Smooth muscle cell (in vitro differentiated cells): Measurements from ENCODE around the gene RASSF4. TPM values are rescaled to one million over a fixed set of nuclear protein-coding genes. Genes with fewer than 3 reads are reported as not detected.

Experiments used
- DNase-seq: peaks from one replicate; lab custom pipeline; 2025; ENCODE audit not compliant: unreplicated experiment; lab: John Stamatoyannopoulos, UW
- H2AFZ ChIP-seq: fragments of 200-600 bp; sonication (generic); 2 replicates; pipeline ENCODE4 v1.6.0; 2016; ENCODE audit warnings: antibody characterized with exemption, low read depth, mild to moderate bottlenecking
- H3F3A ChIP-seq: fragments of 200-600 bp; sonication (generic); 2 replicates; pipeline ENCODE4 v1.6.0; 2017; ENCODE audit warnings: antibody characterized with exemption, low read depth
- H3K27ac ChIP-seq: fragments of 200-600 bp; sonication (generic); 2 replicates; pipeline ENCODE4 v1.5.1; 2016; ENCODE audit warnings: low read depth, mild to moderate bottlenecking
- H3K27me3 ChIP-seq: fragments of 200-600 bp; sonication (generic); 2 replicates; pipeline ENCODE4 v1.6.1; 2016; ENCODE audit warnings: low read depth, mild to moderate bottlenecking
- H3K36me3 ChIP-seq: fragments of 200-600 bp; sonication (generic); 2 replicates; pipeline ENCODE4 v1.5.1; 2016; ENCODE audit warnings: low read depth
- H3K4me1 ChIP-seq: fragments of 200-600 bp; sonication (generic); 2 replicates; pipeline ENCODE4 v1.5.1; 2016; ENCODE audit warnings: low read depth
- H3K4me2 ChIP-seq: fragments of 200-600 bp; sonication (generic); 2 replicates; pipeline ENCODE4 v1.6.0; 2016; ENCODE audit warnings: mild to moderate bottlenecking
- H3K4me3 ChIP-seq: fragments of 200-600 bp; sonication (generic); 2 replicates; pipeline ENCODE4 v1.5.1; 2016; ENCODE audit warnings: mild to moderate bottlenecking
- H3K79me2 ChIP-seq: fragments of 200-600 bp; sonication (generic); 2 replicates; pipeline ENCODE4 v1.6.0; 2016; ENCODE audit warnings: low read depth, mild to moderate bottlenecking
- H3K9ac ChIP-seq: fragments of 200-600 bp; sonication (generic); 2 replicates; pipeline ENCODE4 v1.6.0; 2016; ENCODE audit warnings: low read depth
- H3K9me3 ChIP-seq: fragments of 200-600 bp; sonication (generic); replicated peaks from 2 replicates; pipeline ENCODE4 v1.5.1; 2016; ENCODE audit warnings: low read depth
- H4K20me1 ChIP-seq: fragments of 200-600 bp; sonication (generic); 2 replicates; pipeline ENCODE4 v1.6.0; 2016; ENCODE audit warnings: low read depth
- WGBS: methylation state at CpG from one replicate; pipeline ENCODE4 v1.1.7; 2016; ENCODE audit warnings: low lambda C conversion rate; 5-methylcytosine and 5-hydroxymethylcytosine counted together
- polyA plus RNA-seq: library from polyadenylated mRNA; unstranded; fragments of >200 nt; fragmentation: Nextera tagmentation; extraction: Ambion mirVana; gene quantifications from 2 replicates; pipeline ENCODE4 v1.2.1, GENCODE V29; 2016
- total RNA-seq: library from RNA; depleted of rRNA; stranded (reverse); fragments of >200 nt; gene quantifications from 2 replicates; pipeline ENCODE4 v1.2.3, GENCODE V29; 2014
- TF ChIP-seq, protein P1 (sequence below): fragments of 200-600 bp; sonication (generic); IDR thresholded peaks from 2 replicates; pipeline ENCODE4 v1.5.1; 2017; ENCODE audit warnings: borderline replicate concordance, mild to moderate bottlenecking, antibody characterized with exemption; ENCODE audit not compliant: insufficient read depth, poor library complexity, severe bottlenecking

Gene RASSF4
- total and polyA plus RNA-seq, 2 experiments from 2014 or later: 8.3 to 14.8 TPM

DNA sequence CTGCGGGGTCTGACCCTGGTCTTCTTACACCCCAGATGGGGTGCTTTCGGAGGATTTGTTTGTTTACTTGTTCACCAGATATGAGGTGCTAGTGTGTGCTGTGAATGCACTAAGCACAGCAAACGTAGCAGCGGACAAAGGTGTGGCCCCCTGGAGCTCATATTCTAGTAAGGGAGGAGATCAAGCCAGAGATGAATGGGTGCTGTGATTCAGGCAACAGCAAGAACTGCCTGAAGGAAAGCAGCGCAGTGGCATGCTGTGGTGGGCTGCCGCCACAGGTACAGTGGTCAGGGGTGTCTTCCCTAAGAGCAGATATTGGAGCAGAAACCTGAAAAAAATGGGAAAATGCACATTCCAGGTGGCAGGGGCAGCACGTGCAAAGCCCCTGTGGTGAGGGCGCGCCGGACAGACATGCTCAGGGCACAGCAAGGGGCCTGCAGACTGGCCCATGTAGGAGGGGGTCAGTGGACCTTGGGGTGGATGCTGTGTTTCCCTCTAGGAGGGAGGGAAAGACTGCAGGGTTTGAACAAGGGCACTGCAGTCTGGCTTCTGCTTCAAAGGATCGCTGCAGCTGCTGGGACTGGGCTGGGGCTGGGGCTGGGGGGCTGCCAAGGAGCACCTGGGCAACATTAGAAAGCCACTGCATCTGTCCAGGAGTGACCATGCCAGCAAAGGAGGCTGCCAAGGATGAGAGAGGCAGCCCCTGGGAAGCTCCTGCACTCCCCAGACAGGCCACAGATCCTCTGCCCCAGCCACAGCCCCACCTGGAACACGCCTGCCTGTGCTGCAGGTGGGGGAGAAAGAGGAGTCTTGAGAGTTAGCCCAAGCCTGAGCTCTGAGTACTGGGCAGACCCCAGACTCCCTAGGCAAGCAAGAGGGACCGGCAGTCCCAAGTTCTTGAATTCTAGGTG is 19.9 kb downstream of the RASSF4 start:
- H3K27ac ChIP-seq: peak overlapping the region; percentile 83
- H3K4me1 ChIP-seq: peaks cover 39% of the 10 kb centered on the region
- no peaks in the 10 kb centered on the region for H3K36me3 ChIP-seq
- no peaks in the 10 kb centered on the region for H3K9me3 ChIP-seq
- no peak for DNase-seq
- no peak overlapping the region for H3K4me3 ChIP-seq
- peaks cover 6% of the 10 kb centered on the region for H3F3A ChIP-seq
- peak overlapping the region; percentile 32 for H3K9ac ChIP-seq
- H3K27me3 ChIP-seq: no peaks in the 10 kb centered on the region
- WGBS: 87% methylated on average over 13 of the region's 13 CpGs
- H2AFZ ChIP-seq: peak overlapping the region; percentile 26
- peak overlapping the region; percentile 83 for H3K4me2 ChIP-seq
- no peaks in the 10 kb centered on the region for H3K79me2 ChIP-seq
- H4K20me1 ChIP-seq: no peaks in the 10 kb centered on the region
- TF ChIP-seq, protein P1, sequence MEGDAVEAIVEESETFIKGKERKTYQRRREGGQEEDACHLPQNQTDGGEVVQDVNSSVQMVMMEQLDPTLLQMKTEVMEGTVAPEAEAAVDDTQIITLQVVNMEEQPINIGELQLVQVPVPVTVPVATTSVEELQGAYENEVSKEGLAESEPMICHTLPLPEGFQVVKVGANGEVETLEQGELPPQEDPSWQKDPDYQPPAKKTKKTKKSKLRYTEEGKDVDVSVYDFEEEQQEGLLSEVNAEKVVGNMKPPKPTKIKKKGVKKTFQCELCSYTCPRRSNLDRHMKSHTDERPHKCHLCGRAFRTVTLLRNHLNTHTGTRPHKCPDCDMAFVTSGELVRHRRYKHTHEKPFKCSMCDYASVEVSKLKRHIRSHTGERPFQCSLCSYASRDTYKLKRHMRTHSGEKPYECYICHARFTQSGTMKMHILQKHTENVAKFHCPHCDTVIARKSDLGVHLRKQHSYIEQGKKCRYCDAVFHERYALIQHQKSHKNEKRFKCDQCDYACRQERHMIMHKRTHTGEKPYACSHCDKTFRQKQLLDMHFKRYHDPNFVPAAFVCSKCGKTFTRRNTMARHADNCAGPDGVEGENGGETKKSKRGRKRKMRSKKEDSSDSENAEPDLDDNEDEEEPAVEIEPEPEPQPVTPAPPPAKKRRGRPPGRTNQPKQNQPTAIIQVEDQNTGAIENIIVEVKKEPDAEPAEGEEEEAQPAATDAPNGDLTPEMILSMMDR: no peak

DNA sequence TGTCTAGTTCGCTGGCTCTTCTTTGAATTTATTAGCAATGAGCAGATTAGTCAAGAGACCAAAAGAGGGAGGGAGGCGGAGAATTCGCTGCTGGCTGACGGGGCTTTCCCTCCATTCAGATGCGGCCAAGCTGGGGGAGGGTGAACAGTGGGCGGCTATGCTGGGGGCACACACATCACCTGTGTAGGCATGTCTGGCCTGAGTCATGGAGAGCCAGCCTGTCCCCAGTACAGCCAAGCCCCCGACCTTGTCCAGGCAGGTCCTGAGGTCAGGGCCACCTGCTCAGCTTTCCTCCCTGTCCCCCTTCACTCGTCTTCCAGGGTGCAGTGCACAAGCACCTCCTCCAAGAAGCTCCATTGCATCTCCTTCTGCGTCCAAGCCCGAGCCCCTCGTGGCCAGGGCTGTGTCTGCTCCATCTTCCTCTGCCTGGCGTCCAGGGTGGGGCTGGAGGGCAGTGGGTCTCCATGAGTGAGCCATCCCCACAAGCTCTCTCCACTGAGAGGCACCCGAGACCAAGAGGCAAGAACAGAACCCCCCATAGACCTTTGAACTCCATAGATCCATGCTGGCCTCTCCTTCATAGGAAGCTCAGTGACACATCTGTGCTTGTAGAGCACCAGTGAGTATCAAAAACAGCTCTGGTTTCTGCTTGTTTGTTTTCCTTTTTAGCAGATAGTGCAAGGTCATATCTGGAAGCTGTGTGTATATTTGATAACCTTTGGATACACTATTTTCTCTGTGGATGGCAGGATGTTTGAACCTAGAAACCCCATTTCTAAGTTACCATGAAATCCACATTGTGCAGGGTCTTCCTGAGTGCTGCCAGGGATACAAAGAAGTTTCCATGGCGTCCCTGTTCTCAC is 20.9 kb downstream of the RASSF4 start:
- no peak overlapping the region for H3K4me3 ChIP-seq
- H3K36me3 ChIP-seq: no peaks in the 10 kb centered on the region
- no peak for DNase-seq
- no peaks in the 10 kb centered on the region for H3K9me3 ChIP-seq
- TF ChIP-seq, protein P1: no peak
- WGBS: 70% methylated on average over 13 of the region's 14 CpGs
- peaks cover 6% of the 10 kb centered on the region for H3F3A ChIP-seq
- no peaks in the 10 kb centered on the region for H3K79me2 ChIP-seq
- peak overlapping the region; percentile 33 for H3K9ac ChIP-seq
- peak overlapping the region; percentile 83 for H3K27ac ChIP-seq
- no peaks in the 10 kb centered on the region for H4K20me1 ChIP-seq
- no peaks in the 10 kb centered on the region for H3K27me3 ChIP-seq
- H2AFZ ChIP-seq: peak overlapping the region; percentile 31
- H3K4me2 ChIP-seq: peak overlapping the region; percentile 67
- H3K4me1 ChIP-seq: peaks cover 38% of the 10 kb centered on the region

DNA sequence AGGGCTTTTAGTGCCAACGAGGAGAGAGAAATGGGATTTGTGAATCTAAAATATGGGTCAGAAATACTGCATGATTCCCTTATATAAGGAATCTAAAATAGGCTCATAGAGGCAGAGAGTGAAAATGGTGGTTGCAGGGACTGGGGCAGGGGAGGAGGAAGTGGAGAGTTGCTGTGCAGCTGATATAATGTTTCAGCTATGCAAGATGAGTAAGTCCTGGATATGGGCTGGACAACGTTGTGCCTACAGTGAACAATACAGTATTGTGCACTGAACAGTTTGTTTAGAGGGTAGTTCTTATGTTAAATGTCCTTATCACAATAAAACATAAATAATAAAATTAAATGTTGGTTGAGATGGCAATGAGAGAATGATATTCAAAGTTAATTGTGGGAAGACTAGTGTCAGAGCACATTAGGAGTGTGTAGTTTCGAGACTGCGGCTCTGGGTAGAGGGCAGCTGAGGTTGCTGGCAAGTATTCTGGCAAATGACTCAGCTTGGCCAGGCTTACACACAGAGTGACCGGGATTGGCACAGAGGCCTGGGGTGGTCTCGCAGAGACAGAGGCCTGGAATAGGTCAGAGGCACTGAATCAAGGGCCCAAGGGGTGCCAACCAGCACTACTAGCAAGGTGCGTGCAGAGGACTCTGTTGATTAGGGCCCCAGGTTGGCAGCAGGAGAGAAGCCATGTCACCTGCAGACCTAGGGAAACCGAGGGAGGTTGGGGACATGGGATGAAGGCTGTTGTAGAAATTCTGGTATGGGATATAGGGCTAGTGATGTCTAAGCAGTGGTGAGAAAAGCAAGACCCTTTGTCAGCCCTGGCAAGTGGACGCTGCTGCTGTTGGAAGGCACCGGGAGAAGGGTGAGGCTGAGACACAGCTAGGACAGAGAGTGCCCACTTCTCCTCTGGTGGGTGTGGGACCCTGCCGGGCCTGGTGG is 21.8 kb downstream of the RASSF4 start:
- no peak for DNase-seq
- 63% methylated on average over 11 of the region's 11 CpGs for WGBS
- H3K27ac ChIP-seq: peak overlapping the region; percentile 83
- H3K9ac ChIP-seq: peak overlapping the region; percentile 76
- no peaks in the 10 kb centered on the region for H3K36me3 ChIP-seq
- H3K4me2 ChIP-seq: peak overlapping the region; percentile 67
- TF ChIP-seq, protein P1: no peak
- H3K9me3 ChIP-seq: no peaks in the 10 kb centered on the region
- no peaks in the 10 kb centered on the region for H4K20me1 ChIP-seq
- H3K4me3 ChIP-seq: no peak overlapping the region
- H2AFZ ChIP-seq: peak overlapping the region; percentile 31
- H3F3A ChIP-seq: peaks cover 5% of the 10 kb centered on the region
- no peaks in the 10 kb centered on the region for H3K27me3 ChIP-seq
- no peaks in the 10 kb centered on the region for H3K79me2 ChIP-seq
- peaks cover 36% of the 10 kb centered on the region for H3K4me1 ChIP-seq
